Activated CD8-positive, alpha-beta memory T cell treated with anti-CD3 and anti-CD28 coated beads for 1 hour (primary cell): ENCODE measurements around the gene ZNF584.

Experiments
- DNase-seq, 2 donors: peaks; one replicate each; pipeline ENCODE4 v3.0.0-alpha.2; 2020; ENCODE audit warnings: low read depth in 1 of 2; ENCODE audit errors: extremely low read depth in 1 of 2

ZNF584 gene

GRCh38 chr19:58460039-58460438 lies 51.6 kb downstream of the ZNF584 start:
- DNase-seq: no peak

- DNase-seq: no peak
Measured at GRCh38 chr19:58466089-58466759, 57.8 kb downstream of the ZNF584 start.

GRCh38 chr19:58466760-58467589 lies 58.5 kb downstream of the ZNF584 start, which contains the start of gene ZNF324:
ZNF324 (plus strand) TSS chr19:58467080; CDS start chr19:58469186, 2,106 bp downstream.
- peak; percentile 96 to 97 for DNase-seq
